ENCODE data around the gene GRIA2.

- TF ChIP-seq CTCF (tag by site-specific recombination; IDR thresholded peaks at IDR 0.05) = no peak
- no peak for TF ChIP-seq SETDB1 (IDR thresholded peaks at IDR 0.05; ENCODE audit: insufficient read length, low read length)
- TF ChIP-seq ZNF133 (tag by site-specific recombination; IDR thresholded peaks at IDR 0.05) = no peak
- TF ChIP-seq, protein P1, sequence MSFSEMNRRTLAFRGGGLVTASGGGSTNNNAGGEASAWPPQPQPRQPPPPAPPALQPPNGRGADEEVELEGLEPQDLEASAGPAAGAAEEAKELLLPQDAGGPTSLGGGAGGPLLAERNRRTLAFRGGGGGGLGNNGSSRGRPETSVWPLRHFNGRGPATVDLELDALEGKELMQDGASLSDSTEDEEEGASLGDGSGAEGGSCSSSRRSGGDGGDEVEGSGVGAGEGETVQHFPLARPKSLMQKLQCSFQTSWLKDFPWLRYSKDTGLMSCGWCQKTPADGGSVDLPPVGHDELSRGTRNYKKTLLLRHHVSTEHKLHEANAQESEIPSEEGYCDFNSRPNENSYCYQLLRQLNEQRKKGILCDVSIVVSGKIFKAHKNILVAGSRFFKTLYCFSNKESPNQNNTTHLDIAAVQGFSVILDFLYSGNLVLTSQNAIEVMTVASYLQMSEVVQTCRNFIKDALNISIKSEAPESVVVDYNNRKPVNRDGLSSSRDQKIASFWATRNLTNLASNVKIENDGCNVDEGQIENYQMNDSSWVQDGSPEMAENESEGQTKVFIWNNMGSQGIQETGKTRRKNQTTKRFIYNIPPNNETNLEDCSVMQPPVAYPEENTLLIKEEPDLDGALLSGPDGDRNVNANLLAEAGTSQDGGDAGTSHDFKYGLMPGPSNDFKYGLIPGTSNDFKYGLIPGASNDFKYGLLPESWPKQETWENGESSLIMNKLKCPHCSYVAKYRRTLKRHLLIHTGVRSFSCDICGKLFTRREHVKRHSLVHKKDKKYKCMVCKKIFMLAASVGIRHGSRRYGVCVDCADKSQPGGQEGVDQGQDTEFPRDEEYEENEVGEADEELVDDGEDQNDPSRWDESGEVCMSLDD (tag by site-specific recombination; IDR thresholded peaks at IDR 0.05) = no peak
- no peak for TF ChIP-seq ZNF140 (tag by site-specific recombination; IDR thresholded peaks at IDR 0.05)
- no peak for TF ChIP-seq ZNF76 (tag by site-specific recombination; IDR thresholded peaks at IDR 0.05; ENCODE audit: borderline replicate concordance, low read depth)
- TF ChIP-seq ZNF449 (tag by site-specific recombination; IDR thresholded peaks at IDR 0.05) = no peak
- no peak for TF ChIP-seq ZNF121 (tag by site-specific recombination; IDR thresholded peaks at IDR 0.05)
- TF ChIP-seq TCF7L2 (IDR thresholded peaks at IDR 0.05; ENCODE audit: borderline replicate concordance, low read depth, low read length) = no peak
- TF ChIP-seq, protein P2, sequence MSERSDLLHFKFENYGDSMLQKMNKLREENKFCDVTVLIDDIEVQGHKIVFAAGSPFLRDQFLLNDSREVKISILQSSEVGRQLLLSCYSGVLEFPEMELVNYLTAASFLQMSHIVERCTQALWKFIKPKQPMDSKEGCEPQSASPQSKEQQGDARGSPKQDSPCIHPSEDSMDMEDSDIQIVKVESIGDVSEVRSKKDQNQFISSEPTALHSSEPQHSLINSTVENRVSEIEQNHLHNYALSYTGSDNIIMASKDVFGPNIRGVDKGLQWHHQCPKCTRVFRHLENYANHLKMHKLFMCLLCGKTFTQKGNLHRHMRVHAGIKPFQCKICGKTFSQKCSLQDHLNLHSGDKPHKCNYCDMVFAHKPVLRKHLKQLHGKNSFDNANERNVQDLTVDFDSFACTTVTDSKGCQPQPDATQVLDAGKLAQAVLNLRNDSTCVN (tag by site-specific recombination; optimal IDR thresholded peaks at IDR 0.05) = no peak
- TF ChIP-seq MEIS1 (CRISPR knock-in tag; IDR thresholded peaks at IDR 0.05; ENCODE audit: borderline replicate concordance) = no peak
- TF ChIP-seq ZNF529 (tag by site-specific recombination; IDR thresholded peaks at IDR 0.05; ENCODE audit: insufficient replicate concordance) = no peak
- no peak for TF ChIP-seq PRDM2 (tag by site-specific recombination; IDR thresholded peaks at IDR 0.05; ENCODE audit: borderline replicate concordance)
These were observed 44.8 kb downstream of the GRIA2 start for GRCh38 chr4:157265281-157265680.

Data from HEK293 (cell line).